HCT116 (cell line): ENCODE measurements around the gene CEACAM19. TPM values are rescaled to one million over a fixed set of nuclear protein-coding genes. Genes with fewer than 3 reads are reported as not detected.

Experiments used
- ATAC-seq: fragments of 200-7000 bp; cut with Tn5 transposase; 2 replicates; pipeline ENCODE4 v1.9.1; 2020; ENCODE audit warnings: mild to moderate bottlenecking, moderate library complexity
- BruUV-seq: library from RNA; stranded (reverse); fragments of 400-500 nt; replicated peaks from 2 replicates; lab custom pipeline; 2021; lab: Mats Ljungman, UMichigan
- CTCF ChIA-PET: fragments of 300-600 bp; sonication (Branson Sonifier 250); formaldehyde crosslinking; loops from one replicate; lab custom pipeline; 2021; ENCODE audit warnings: antibody characterized with exemption; lab: Charles Lee
- POLR2A ChIA-PET: fragments of 300-600, 350-600 bp; sonication (Branson Sonifier 250); formaldehyde crosslinking; loops from one replicate; lab custom pipeline; 2021; ENCODE audit warnings: antibody characterized with exemption; lab: Charles Lee
- RAD21 ChIA-PET, 2 experiments: fragments of 300-600 bp; sonication (Branson Sonifier 250); formaldehyde crosslinking; loops; one replicate each; lab custom pipeline; 2023; ENCODE audit warnings: low total read pairs in 2 of 2; ENCODE audit not compliant: uncharacterized antibody in 2 of 2, unreplicated experiment in 2 of 2, low non-redundant PET in 1 of 2; lab: Charles Lee
- DNase-seq: peaks from one replicate; pipeline ENCODE4 v3.0.0-alpha.2; 2010; ENCODE audit warnings: low read depth, low spot score
- H2AFZ ChIP-seq: fragments of 200-600 bp; shearing (Covaris generic), sonication (generic); 2 replicates; pipeline ENCODE4 v1.6.1; 2017; ENCODE audit warnings: low read depth, mixed run types, mixed read lengths, antibody characterized with exemption, low read length; ENCODE audit not compliant: poor library complexity, severe bottlenecking
- H3K27ac ChIP-seq: 2 replicates; pipeline ENCODE4 v1.5.1; 2012; ENCODE audit warnings: low read depth, low read length
- H3K27me3 ChIP-seq: fragments of 200-600 bp; sonication (generic); 2 replicates; pipeline ENCODE4 v1.6.1; 2016; ENCODE audit warnings: mixed run types, low read length, mixed read lengths; ENCODE audit not compliant: insufficient read depth
- H3K36me3 ChIP-seq, 2 experiments: fragments of 200-500 bp in 1 of 2; fragments of 200-600 bp in 1 of 2; sonication (Bioruptor generic) in 1 of 2; sonication (generic) in 1 of 2; 2 replicates each; pipeline versions ENCODE4 v1.5.1 to v1.6.1; 2014 to 2016; ENCODE audit warnings: low read length in 2 of 2, inconsistent platforms in 1 of 2, mixed read lengths in 1 of 2, mixed run types in 1 of 2; ENCODE audit not compliant: insufficient read depth in 2 of 2, control insufficient read depth in 1 of 2
- H3K4me1 ChIP-seq, 2 experiments: fragments of 200-600 bp in 1 of 2; sonication (generic) in 1 of 2; 2 replicates each; pipeline versions ENCODE4 v1.5.1 to v1.6.1; 2012 to 2017; ENCODE audit warnings: low read length in 2 of 2, inconsistent platforms in 1 of 2, mild to moderate bottlenecking in 1 of 2, mixed read lengths in 1 of 2, mixed run types in 1 of 2, moderate library complexity in 1 of 2; ENCODE audit not compliant: insufficient read depth in 2 of 2, control insufficient read depth in 1 of 2
- H3K4me2 ChIP-seq: fragments of 200-600 bp; sonication (generic); 2 replicates; pipeline ENCODE4 v1.6.1; 2017; ENCODE audit warnings: mixed run types, low read length, mixed read lengths
- H3K4me3 ChIP-seq, 2 experiments: fragments of 200-600 bp in 1 of 2; sonication (generic) in 1 of 2; replicated peaks in 1 of 2; 2 replicates each; pipeline ENCODE4 v1.5.1; 2011 to 2016; ENCODE audit warnings: low read length in 2 of 2, control low read depth in 1 of 2, low read depth in 1 of 2, mild to moderate bottlenecking in 1 of 2, mixed read lengths in 1 of 2, mixed run types in 1 of 2
- H3K79me2 ChIP-seq: fragments of 200-600 bp; sonication (generic); 2 replicates; pipeline ENCODE4 v1.6.1; 2017; ENCODE audit warnings: mild to moderate bottlenecking, mixed run types, low read length, moderate library complexity, mixed read lengths; ENCODE audit not compliant: insufficient read depth
- H3K9ac ChIP-seq: fragments of 200-600 bp; sonication (generic); 2 replicates; pipeline ENCODE4 v1.6.1; 2016; ENCODE audit warnings: low read length, mixed read lengths
- H3K9me2 ChIP-seq: fragments of 200-600 bp; sonication (generic), shearing (Covaris generic); 2 replicates; pipeline ENCODE4 v1.6.1; 2017; ENCODE audit warnings: mixed run types, mild to moderate bottlenecking, moderate library complexity; ENCODE audit not compliant: insufficient read depth
- H3K9me3 ChIP-seq, 2 experiments: fragments of 200-500 bp in 1 of 2; fragments of 200-600 bp in 1 of 2; sonication (Bioruptor generic) in 1 of 2; sonication (generic) in 1 of 2; 2 replicates each; pipeline ENCODE4 v1.6.1; 2014 to 2017; ENCODE audit warnings: low read length in 2 of 2, mixed read lengths in 2 of 2, inconsistent platforms in 1 of 2, low read depth in 1 of 2, mild to moderate bottlenecking in 1 of 2, mixed run types in 1 of 2, moderate library complexity in 1 of 2; ENCODE audit not compliant: control insufficient read depth in 1 of 2, insufficient read depth in 1 of 2
- H4K20me1 ChIP-seq: fragments of 200-600 bp; sonication (generic), shearing (Covaris generic); 2 replicates; pipeline ENCODE4 v1.6.1; 2017; ENCODE audit warnings: mixed run types, mild to moderate bottlenecking, moderate library complexity; ENCODE audit not compliant: insufficient read depth
- CBX3 ChIP-seq: IDR thresholded peaks from 2 replicates; pipeline ENCODE4 v1.6.1; 2012; ENCODE audit warnings: low read depth
- CEBPB ChIP-seq: IDR thresholded peaks from 2 replicates; pipeline ENCODE4 v1.6.1; 2012; ENCODE audit warnings: low read depth
- EZH2 ChIP-seq: fragments of 200-600 bp; sonication (generic); IDR thresholded peaks from 2 replicates; pipeline ENCODE4 v1.6.1; 2017; ENCODE audit warnings: antibody characterized with exemption, mixed run types
- EZH2phosphoT487 ChIP-seq: fragments of 200-600 bp; IDR thresholded peaks from 2 replicates; pipeline ENCODE4 v1.6.1; 2018; ENCODE audit warnings: antibody characterized with exemption, borderline replicate concordance
- MAX ChIP-seq: IDR thresholded peaks from 2 replicates; pipeline ENCODE4 v1.6.1; 2012
- SP1 ChIP-seq: IDR thresholded peaks from 2 replicates; pipeline ENCODE4 v1.6.1; 2012; ENCODE audit warnings: low read depth
- TCF7L2 ChIP-seq: IDR thresholded peaks from 2 replicates; pipeline ENCODE4 v1.7.0; 2011; ENCODE audit warnings: borderline replicate concordance, inconsistent platforms; ENCODE audit not compliant: insufficient read depth, insufficient read length; ENCODE audit errors: extremely low read depth
- ZBTB33 ChIP-seq: IDR thresholded peaks from 2 replicates; pipeline ENCODE4 v1.6.1; 2011; ENCODE audit warnings: mild to moderate bottlenecking, low read length, moderate library complexity; ENCODE audit not compliant: insufficient replicate concordance; ENCODE audit errors: extremely low read depth
- ZFX ChIP-seq: fragments of 450-650 bp; IDR thresholded peaks from 2 replicates; pipeline ENCODE4 v1.6.1; 2017
- intact Hi-C: fragments of 100-400 bp; cut with micrococcal nuclease; formaldehyde crosslinking; loops from 2 replicates; pipeline ENCODE4 v1.10.0; 2022
- total RNA-seq: library from RNA; stranded (reverse); gene quantifications from one replicate; pipeline ENCODE4 v1.2.1, GENCODE V29; 2021; ENCODE audit not compliant: unreplicated experiment
- TF ChIP-seq, protein P1 (sequence below), 3 experiments: fragments of 200-600 bp in 1 of 3; sonication (generic) in 1 of 3; IDR thresholded peaks in 2 of 3; conservative IDR thresholded peaks in 1 of 3; 2 replicates each; pipeline ENCODE4 v1.5.1; 2012 to 2017; ENCODE audit warnings: low read depth in 2 of 3, low read length in 2 of 3, antibody characterized with exemption in 1 of 3, borderline replicate concordance in 1 of 3, control low read depth in 1 of 3, mild to moderate bottlenecking in 1 of 3, mixed read lengths in 1 of 3, mixed run types in 1 of 3, moderate library complexity in 1 of 3; ENCODE audit not compliant: insufficient read depth in 1 of 3
- TF ChIP-seq, protein P2 (sequence below): IDR thresholded peaks from 2 replicates; pipeline ENCODE4 v1.6.1; 2012
- TF ChIP-seq, protein P3 (sequence below): IDR thresholded peaks from 2 replicates; pipeline ENCODE4 v1.6.1; 2012; ENCODE audit warnings: low read depth

Gene CEACAM19
- total RNA-seq, 1 experiment from 2014 or later = 4.0 TPM

GRCh38 chr19:44664976-44665375, 6.3 kb upstream of the CEACAM19 start:
- Histone ChIP-seq H3K27ac (no peak overlapping the region), H3K36me3 (peaks cover 18 to 30% of the 10 kb centered on the region in 2 experiments; a peak in 3 of 4 replicates), H3K4me3 (no peak overlapping the region), H3K4me1 (peaks cover 0 to 14% of the 10 kb centered on the region in 2 experiments; a peak in 1 of 4 replicates), H3K4me2 (no peak overlapping the region), H3K79me2 (no peaks in the 10 kb centered on the region), H3K9me2 (no peaks in the 10 kb centered on the region), H3K9ac (no peak overlapping the region), H3K9me3 (no peaks in the 10 kb centered on the region)
- intact Hi-C loops = no loop called here
- ChIA-PET RAD21 (no interaction called here), POLR2A (no interaction called here)
- no peak for TF ChIP-seq CEBPB
- TF ChIP-seq, protein P1, sequence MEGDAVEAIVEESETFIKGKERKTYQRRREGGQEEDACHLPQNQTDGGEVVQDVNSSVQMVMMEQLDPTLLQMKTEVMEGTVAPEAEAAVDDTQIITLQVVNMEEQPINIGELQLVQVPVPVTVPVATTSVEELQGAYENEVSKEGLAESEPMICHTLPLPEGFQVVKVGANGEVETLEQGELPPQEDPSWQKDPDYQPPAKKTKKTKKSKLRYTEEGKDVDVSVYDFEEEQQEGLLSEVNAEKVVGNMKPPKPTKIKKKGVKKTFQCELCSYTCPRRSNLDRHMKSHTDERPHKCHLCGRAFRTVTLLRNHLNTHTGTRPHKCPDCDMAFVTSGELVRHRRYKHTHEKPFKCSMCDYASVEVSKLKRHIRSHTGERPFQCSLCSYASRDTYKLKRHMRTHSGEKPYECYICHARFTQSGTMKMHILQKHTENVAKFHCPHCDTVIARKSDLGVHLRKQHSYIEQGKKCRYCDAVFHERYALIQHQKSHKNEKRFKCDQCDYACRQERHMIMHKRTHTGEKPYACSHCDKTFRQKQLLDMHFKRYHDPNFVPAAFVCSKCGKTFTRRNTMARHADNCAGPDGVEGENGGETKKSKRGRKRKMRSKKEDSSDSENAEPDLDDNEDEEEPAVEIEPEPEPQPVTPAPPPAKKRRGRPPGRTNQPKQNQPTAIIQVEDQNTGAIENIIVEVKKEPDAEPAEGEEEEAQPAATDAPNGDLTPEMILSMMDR (IDR thresholded peaks at IDR 0.05 in 2 of 3, conservative IDR thresholded peaks at IDR 0.05 in 1 of 3; ENCODE audit: borderline replicate concordance in 1 of 3, insufficient read depth in 1 of 3, low read depth in 2 of 3, low read length in 2 of 3) = no peak
- no peak for TF ChIP-seq MAX
- no peak for TF ChIP-seq TCF7L2
- TF ChIP-seq, protein P2, sequence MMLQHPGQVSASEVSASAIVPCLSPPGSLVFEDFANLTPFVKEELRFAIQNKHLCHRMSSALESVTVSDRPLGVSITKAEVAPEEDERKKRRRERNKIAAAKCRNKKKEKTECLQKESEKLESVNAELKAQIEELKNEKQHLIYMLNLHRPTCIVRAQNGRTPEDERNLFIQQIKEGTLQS = no peak
- TF ChIP-seq SP1 = no peak
- TF ChIP-seq, protein P3, sequence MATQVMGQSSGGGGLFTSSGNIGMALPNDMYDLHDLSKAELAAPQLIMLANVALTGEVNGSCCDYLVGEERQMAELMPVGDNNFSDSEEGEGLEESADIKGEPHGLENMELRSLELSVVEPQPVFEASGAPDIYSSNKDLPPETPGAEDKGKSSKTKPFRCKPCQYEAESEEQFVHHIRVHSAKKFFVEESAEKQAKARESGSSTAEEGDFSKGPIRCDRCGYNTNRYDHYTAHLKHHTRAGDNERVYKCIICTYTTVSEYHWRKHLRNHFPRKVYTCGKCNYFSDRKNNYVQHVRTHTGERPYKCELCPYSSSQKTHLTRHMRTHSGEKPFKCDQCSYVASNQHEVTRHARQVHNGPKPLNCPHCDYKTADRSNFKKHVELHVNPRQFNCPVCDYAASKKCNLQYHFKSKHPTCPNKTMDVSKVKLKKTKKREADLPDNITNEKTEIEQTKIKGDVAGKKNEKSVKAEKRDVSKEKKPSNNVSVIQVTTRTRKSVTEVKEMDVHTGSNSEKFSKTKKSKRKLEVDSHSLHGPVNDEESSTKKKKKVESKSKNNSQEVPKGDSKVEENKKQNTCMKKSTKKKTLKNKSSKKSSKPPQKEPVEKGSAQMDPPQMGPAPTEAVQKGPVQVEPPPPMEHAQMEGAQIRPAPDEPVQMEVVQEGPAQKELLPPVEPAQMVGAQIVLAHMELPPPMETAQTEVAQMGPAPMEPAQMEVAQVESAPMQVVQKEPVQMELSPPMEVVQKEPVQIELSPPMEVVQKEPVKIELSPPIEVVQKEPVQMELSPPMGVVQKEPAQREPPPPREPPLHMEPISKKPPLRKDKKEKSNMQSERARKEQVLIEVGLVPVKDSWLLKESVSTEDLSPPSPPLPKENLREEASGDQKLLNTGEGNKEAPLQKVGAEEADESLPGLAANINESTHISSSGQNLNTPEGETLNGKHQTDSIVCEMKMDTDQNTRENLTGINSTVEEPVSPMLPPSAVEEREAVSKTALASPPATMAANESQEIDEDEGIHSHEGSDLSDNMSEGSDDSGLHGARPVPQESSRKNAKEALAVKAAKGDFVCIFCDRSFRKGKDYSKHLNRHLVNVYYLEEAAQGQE = no peak
- no peak for TF ChIP-seq EZH2phosphoT487
- TF ChIP-seq CBX3 = no peak
- TF ChIP-seq ZFX = no peak
- TF ChIP-seq EZH2 = no peak
- TF ChIP-seq ZBTB33 = no peak
- TF ChIP-seq, all 23 proteins: peak for 0
- ATAC-seq (no peak), DNase-seq (no peak)
- CTCF ChIA-PET = interaction anchor here (2.6 kb wide), 1 partner anchor 10 kb away, joined by 7 read pairs; no protein-coding TSS in a partner anchor
- H4K20me1 ChIP-seq = no peaks in the 10 kb centered on the region
- no TSS peak for BruUV-seq
- no peaks in the 10 kb centered on the region for H3K27me3 ChIP-seq
- H2AFZ ChIP-seq = no peak overlapping the region
